Activated CD8-positive, alpha-beta T cell treated with anti-CD3 and anti-CD28 coated beads for 36 hours (primary cell): Measurements from ENCODE around the gene ARMH2. TPM values are rescaled to one million over a fixed set of nuclear protein-coding genes. Genes with fewer than 3 reads are reported as not detected.

Experiments
- ATAC-seq: fragments of 200-7000 bp; cut with Tn5 transposase; one replicate; pipeline ENCODE4 v1.10.0; 2021; ENCODE audit warnings: mild to moderate bottlenecking, moderate library complexity
- CTCF ChIA-PET: fragments of 350-600 bp; sonication (Branson Sonifier 250); formaldehyde crosslinking; loops from one replicate; lab custom pipeline; 2021; ENCODE audit warnings: antibody characterized with exemption; lab: Charles Lee
- POLR2A ChIA-PET: fragments of 350-600 bp; sonication (Branson Sonifier 250); formaldehyde crosslinking; loops from one replicate; lab custom pipeline; 2021; ENCODE audit warnings: antibody characterized with exemption; lab: Charles Lee
- DNase-seq: peaks from one replicate; pipeline ENCODE4 v3.0.0-alpha.2; 2020
- H3K27ac Mint-ChIP-seq: one replicate; pipeline ENCODE4 v1.8.0; 2021; ENCODE audit warnings: mild to moderate bottlenecking, mixed read lengths
- H3K27me3 Mint-ChIP-seq: one replicate; pipeline ENCODE4 v1.8.0; 2021; ENCODE audit warnings: mixed read lengths
- H3K36me3 Mint-ChIP-seq: one replicate; pipeline ENCODE4 v1.8.0; 2021; ENCODE audit warnings: low read depth, mixed read lengths
- H3K4me1 Mint-ChIP-seq: one replicate; pipeline ENCODE4 v1.8.0; 2021; ENCODE audit warnings: low read depth, mixed read lengths
- H3K4me3 Mint-ChIP-seq: one replicate; pipeline ENCODE4 v1.8.0; 2021; ENCODE audit warnings: mild to moderate bottlenecking, moderate library complexity, mixed read lengths
- H3K9me3 Mint-ChIP-seq: one replicate; pipeline ENCODE4 v1.8.0; 2021; ENCODE audit warnings: mixed read lengths
- CTCF ChIP-seq: fragments of 200-600 bp; IDR thresholded peaks from one replicate; pipeline ENCODE4 v1.8.0; 2022; ENCODE audit warnings: antibody characterized with exemption, mild to moderate bottlenecking
- intact Hi-C: fragments of 100-400 bp; cut with micrococcal nuclease; formaldehyde crosslinking; loops from one replicate; pipeline ENCODE4 v1.10.0; 2022
- total RNA-seq, 2 experiments: library from RNA; stranded (reverse); gene quantifications; one replicate each; pipeline ENCODE4 v1.2.3, GENCODE V29; 2021

Gene ARMH2
- total RNA-seq, 2 experiments from 2014 or later: 0.40 TPM; not detected in 1

- intact Hi-C loops: no loop called here
- Mint-ChIP-seq H3K36me3 (peaks cover 79% of the 10 kb centered on the region), H3K4me3 (no peak overlapping the region), H3K9me3 (no peaks in the 10 kb centered on the region), H3K27me3 (no peaks in the 10 kb centered on the region), H3K4me1 (peaks cover 58% of the 10 kb centered on the region), H3K27ac (peak overlapping the region; percentile 50)
- no peak for TF ChIP-seq CTCF
- no peak for ATAC-seq
- ChIA-PET CTCF (interaction anchor here (2.5 to 3.5 kb wide), 3 partner anchors 11 to 173 kb away, joined by 9 to 20 read pairs (median 12); no protein-coding TSS in a partner anchor), POLR2A (no interaction called here)
- DNase-seq: no peak
Measured at GRCh38 chr6:24844903-24845302, 46.2 kb upstream of the ARMH2 start.

GRCh38 chr6:24844061-24844460 lies 45.3 kb upstream of the ARMH2 start:
- ATAC-seq (no peak), DNase-seq (no peak)
- peak overlapping the region; percentile 64 for H3K27ac Mint-ChIP-seq
- H3K4me3 Mint-ChIP-seq: no peak overlapping the region
- CTCF ChIA-PET: interaction anchor here (0.9 to 3.5 kb wide), 7 partner anchors 9 to 227 kb away, joined by 3 to 20 read pairs (median 5); no protein-coding TSS in a partner anchor
- POLR2A ChIA-PET: interaction anchor here (0.6 to 1.2 kb wide), 3 partner anchors 14 to 81 kb away, joined by 3 to 4 read pairs (median 3); no protein-coding TSS in a partner anchor
- intact Hi-C loops: no loop called here
- no peaks in the 10 kb centered on the region for H3K9me3 Mint-ChIP-seq
- H3K36me3 Mint-ChIP-seq: peaks cover 80% of the 10 kb centered on the region
- H3K27me3 Mint-ChIP-seq: no peaks in the 10 kb centered on the region
- no peak for TF ChIP-seq CTCF
- peaks cover 60% of the 10 kb centered on the region for H3K4me1 Mint-ChIP-seq

GRCh38 chr6:24840187-24840586 lies 41.5 kb upstream of the ARMH2 start:
- H3K4me3 Mint-ChIP-seq: no peak overlapping the region
- no peak for ATAC-seq
- intact Hi-C loops: no loop called here
- DNase-seq: no peak
- POLR2A ChIA-PET: interaction anchor here (1.0 kb wide), 1 partner anchor 69 kb away, joined by 3 read pairs; no protein-coding TSS in a partner anchor
- TF ChIP-seq CTCF: no peak
- no peaks in the 10 kb centered on the region for H3K9me3 Mint-ChIP-seq
- H3K27ac Mint-ChIP-seq: peak overlapping the region; percentile 64
- CTCF ChIA-PET: interaction anchor here (1.3 to 1.5 kb wide), 2 partner anchors 16 to 152 kb away, joined by 4 read pairs; no protein-coding TSS in a partner anchor
- peaks cover 72% of the 10 kb centered on the region for H3K36me3 Mint-ChIP-seq
- peaks cover 67% of the 10 kb centered on the region for H3K4me1 Mint-ChIP-seq
- H3K27me3 Mint-ChIP-seq: no peaks in the 10 kb centered on the region

GRCh38 chr6:24838994-24839393 lies 40.3 kb upstream of the ARMH2 start:
- Mint-ChIP-seq H3K27me3 (no peaks in the 10 kb centered on the region), H3K4me1 (peaks cover 72% of the 10 kb centered on the region), H3K9me3 (peaks cover 3% of the 10 kb centered on the region), H3K27ac (peak overlapping the region; percentile 78), H3K4me3 (no peak overlapping the region), H3K36me3 (peaks cover 77% of the 10 kb centered on the region)
- DNase-seq: no peak
- no peak for ATAC-seq
- TF ChIP-seq CTCF: no peak
- intact Hi-C loops: no loop called here
- POLR2A ChIA-PET: interaction anchor here (0.7 to 1.0 kb wide), 2 partner anchors 70 to 169 kb away, joined by 3 read pairs; no protein-coding TSS in a partner anchor
- CTCF ChIA-PET: interaction anchor here (1.0 to 1.2 kb wide), 2 partner anchors 24 to 179 kb away, joined by 3 to 5 read pairs; no protein-coding TSS in a partner anchor

GRCh38 chr6:24838081-24838480 lies 39.4 kb upstream of the ARMH2 start:
- DNase-seq (no peak), ATAC-seq (no peak)
- H3K4me3 Mint-ChIP-seq: no peak overlapping the region
- intact Hi-C loops: no loop called here
- no peak for TF ChIP-seq CTCF
- peaks cover 3% of the 10 kb centered on the region for H3K9me3 Mint-ChIP-seq
- peak overlapping the region; percentile 76 for H3K27ac Mint-ChIP-seq
- CTCF ChIA-PET: interaction anchor here (1.2 kb wide), 1 partner anchor 25 kb away, joined by 3 read pairs; no protein-coding TSS in a partner anchor
- H3K27me3 Mint-ChIP-seq: no peaks in the 10 kb centered on the region
- peaks cover 70% of the 10 kb centered on the region for H3K4me1 Mint-ChIP-seq
- POLR2A ChIA-PET: no interaction called here
- H3K36me3 Mint-ChIP-seq: peaks cover 77% of the 10 kb centered on the region
